HCT116 (cell line): Measurements from ENCODE around the gene NDUFS5.

Experiments used
- ATF3 ChIP-seq: IDR thresholded peaks from 2 replicates; pipeline ENCODE4 v1.6.1; 2012
- EZH2 ChIP-seq: fragments of 200-600 bp; sonication (generic); IDR thresholded peaks from 2 replicates; pipeline ENCODE4 v1.6.1; 2017; ENCODE audit warnings: antibody characterized with exemption, mixed run types
- POLR2A ChIP-seq: IDR thresholded peaks from 2 replicates; pipeline ENCODE4 v1.7.0; 2011; ENCODE audit warnings: borderline replicate concordance; ENCODE audit not compliant: insufficient read depth, insufficient read length; ENCODE audit errors: extremely low read depth
- RAD21 ChIP-seq: IDR thresholded peaks from 2 replicates; pipeline ENCODE4 v1.6.1; 2012; ENCODE audit warnings: low read depth, mild to moderate bottlenecking
- SP1 ChIP-seq: IDR thresholded peaks from 2 replicates; pipeline ENCODE4 v1.6.1; 2012; ENCODE audit warnings: low read depth
- TF ChIP-seq, protein P1 (sequence below), 3 experiments: fragments of 200-600 bp in 1 of 3; sonication (generic) in 1 of 3; IDR thresholded peaks in 2 of 3; conservative IDR thresholded peaks in 1 of 3; 2 replicates each; pipeline ENCODE4 v1.5.1; 2012 to 2017; ENCODE audit warnings: low read depth in 2 of 3, low read length in 2 of 3, antibody characterized with exemption in 1 of 3, borderline replicate concordance in 1 of 3, control low read depth in 1 of 3, mild to moderate bottlenecking in 1 of 3, mixed read lengths in 1 of 3, mixed run types in 1 of 3, moderate library complexity in 1 of 3; ENCODE audit not compliant: insufficient read depth in 1 of 3

DNA sequence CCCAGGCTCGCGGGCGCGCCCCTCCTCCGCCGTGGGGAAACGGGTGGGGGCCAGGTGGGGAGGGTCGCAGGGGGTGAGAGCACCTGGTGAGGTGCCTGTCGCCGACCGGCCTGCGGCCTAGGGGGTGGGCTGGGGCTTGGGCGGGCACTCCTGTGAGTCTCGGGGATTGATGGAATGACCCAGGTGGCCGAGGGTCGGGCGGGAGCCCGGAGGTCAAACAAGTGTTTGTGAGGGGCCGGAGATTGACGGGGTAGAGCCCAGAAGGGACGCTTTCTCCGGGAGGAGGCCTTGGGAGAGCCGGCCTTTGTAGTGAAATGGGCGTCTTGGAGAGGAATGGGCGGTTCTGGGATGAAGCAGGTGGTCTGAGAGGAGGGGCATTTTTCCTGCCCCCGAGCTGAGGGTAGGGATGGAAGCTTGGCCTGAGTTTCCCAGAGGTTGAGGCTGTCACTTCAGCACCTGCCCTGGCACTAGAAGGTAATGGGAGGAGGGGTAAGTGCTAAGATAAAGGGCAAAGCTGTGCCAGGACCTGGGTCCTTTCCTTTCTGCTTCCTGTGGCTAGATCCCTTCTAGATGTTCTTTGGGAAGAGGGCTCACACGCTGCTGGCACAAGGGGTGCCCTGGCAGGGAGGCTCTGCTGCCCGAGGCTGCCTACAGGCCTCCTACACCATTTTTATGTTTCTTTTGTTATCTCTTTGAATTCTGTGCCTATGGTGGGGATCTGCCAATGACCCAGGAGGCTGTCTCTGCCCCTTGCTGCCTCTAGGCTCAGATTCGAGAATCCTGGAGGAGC is 56.1 kb downstream of the NDUFS5 start:
- TF ChIP-seq, protein P1, sequence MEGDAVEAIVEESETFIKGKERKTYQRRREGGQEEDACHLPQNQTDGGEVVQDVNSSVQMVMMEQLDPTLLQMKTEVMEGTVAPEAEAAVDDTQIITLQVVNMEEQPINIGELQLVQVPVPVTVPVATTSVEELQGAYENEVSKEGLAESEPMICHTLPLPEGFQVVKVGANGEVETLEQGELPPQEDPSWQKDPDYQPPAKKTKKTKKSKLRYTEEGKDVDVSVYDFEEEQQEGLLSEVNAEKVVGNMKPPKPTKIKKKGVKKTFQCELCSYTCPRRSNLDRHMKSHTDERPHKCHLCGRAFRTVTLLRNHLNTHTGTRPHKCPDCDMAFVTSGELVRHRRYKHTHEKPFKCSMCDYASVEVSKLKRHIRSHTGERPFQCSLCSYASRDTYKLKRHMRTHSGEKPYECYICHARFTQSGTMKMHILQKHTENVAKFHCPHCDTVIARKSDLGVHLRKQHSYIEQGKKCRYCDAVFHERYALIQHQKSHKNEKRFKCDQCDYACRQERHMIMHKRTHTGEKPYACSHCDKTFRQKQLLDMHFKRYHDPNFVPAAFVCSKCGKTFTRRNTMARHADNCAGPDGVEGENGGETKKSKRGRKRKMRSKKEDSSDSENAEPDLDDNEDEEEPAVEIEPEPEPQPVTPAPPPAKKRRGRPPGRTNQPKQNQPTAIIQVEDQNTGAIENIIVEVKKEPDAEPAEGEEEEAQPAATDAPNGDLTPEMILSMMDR (IDR thresholded peaks at IDR 0.05 in 2 of 3, conservative IDR thresholded peaks at IDR 0.05 in 1 of 3; ENCODE audit: borderline replicate concordance in 1 of 3, insufficient read depth in 1 of 3, low read depth in 2 of 3, low read length in 2 of 3), result no peak
- TF ChIP-seq RAD21 (no peak), SP1 (no peak), POLR2A (no peak), EZH2 (no peak), ATF3 (no peak)
